Thoracic aorta (tissue), 2 donors: ENCODE data around the gene SLC35B1. TPM values are rescaled to one million over a fixed set of nuclear protein-coding genes. Genes with fewer than 3 reads are reported as not detected.

Experiments
- ATAC-seq: fragments of 150-250 bp; one replicate; pipeline ENCODE4 v1.8.0; 2017; ENCODE audit warnings: low read depth; ENCODE audit not compliant: insufficient number of reproducible peaks, low FRiP score
- DNase-seq: peaks from one replicate; pipeline ENCODE4 v3.0.0-alpha.2; 2020; ENCODE audit warnings: low spot score
- H3K27ac ChIP-seq, 2 donors: fragments of 200-600 bp; sonication (generic); 1 replicate in 1 of 2; 2 replicates in 1 of 2; pipeline ENCODE4 v1.5.1; 2016; ENCODE audit warnings: mild to moderate bottlenecking in 2 of 2, moderate library complexity in 2 of 2
- H3K27me3 ChIP-seq: fragments of 200-600 bp; sonication (generic); replicated peaks from 2 replicates; pipeline ENCODE4 v1.6.0; 2016; ENCODE audit warnings: mild to moderate bottlenecking; ENCODE audit not compliant: insufficient read depth
- H3K36me3 ChIP-seq: fragments of 200-600 bp; sonication (generic); one replicate; pipeline ENCODE4 v1.5.1; 2016
- H3K4me1 ChIP-seq, 2 donors: fragments of 200-600 bp; sonication (generic); 1 replicate in 1 of 2; 2 replicates in 1 of 2; pipeline versions ENCODE4 v1.5.1 to v1.6.0; 2016; ENCODE audit warnings: low read depth in 2 of 2, mild to moderate bottlenecking in 1 of 2; ENCODE audit not compliant: control insufficient read depth in 1 of 2
- H3K4me3 ChIP-seq: fragments of 200-600 bp; sonication (generic); 2 replicates; pipeline ENCODE4 v1.5.1; 2016; ENCODE audit warnings: mild to moderate bottlenecking
- H3K9me3 ChIP-seq: fragments of 200-600 bp; sonication (generic); 2 replicates; pipeline ENCODE4 v1.5.1; 2016
- CTCF ChIP-seq: fragments of 200-600 bp; sonication (generic); IDR thresholded peaks from one replicate; pipeline ENCODE4 v1.5.1; 2019; ENCODE audit warnings: antibody characterized with exemption
- total RNA-seq, 2 donors: library from RNA; depleted of rRNA; stranded (reverse); fragments of >200 nt; gene quantifications; one replicate each; pipeline versions ENCODE4 v1.1.0 to v1.2.3, GENCODE V29; 2016

Gene SLC35B1
- total RNA-seq, 2 donors from 2014 or later, result 30.9 to 86.6 TPM

GRCh38 chr17:49687878-49688491 is 19.8 kb downstream of the SLC35B1 start:
- H3K9me3 ChIP-seq, result no peaks in the 10 kb centered on the region
- peak overlapping the region; percentile 98 for H3K27ac ChIP-seq
- H3K27me3 ChIP-seq, result no peaks in the 10 kb centered on the region
- peak overlapping the region; percentile 24 for H3K4me3 ChIP-seq
- no peak for DNase-seq
- H3K4me1 ChIP-seq, result peaks cover 37 to 53% of the 10 kb centered on the region in 2 donors
- no peak for ATAC-seq
- H3K36me3 ChIP-seq, result no peaks in the 10 kb centered on the region
- no peak for TF ChIP-seq CTCF

GRCh38 chr17:49681106-49681979 is 26.4 kb downstream of the SLC35B1 start:
- Histone ChIP-seq H3K27me3 (no peaks in the 10 kb centered on the region), H3K9me3 (no peaks in the 10 kb centered on the region), H3K27ac (peak overlapping the region; percentile 8 to 32), H3K36me3 (no peaks in the 10 kb centered on the region), H3K4me3 (no peak overlapping the region), H3K4me1 (peaks cover 0 to 5% of the 10 kb centered on the region in 2 donors)
- ATAC-seq (no peak), DNase-seq (no peak)
- no peak for TF ChIP-seq CTCF

- Histone ChIP-seq H3K27me3 (no peaks in the 10 kb centered on the region), H3K9me3 (no peaks in the 10 kb centered on the region), H3K27ac (peak overlapping the region; percentile 32 to 53), H3K4me1 (peaks cover 8 to 15% of the 10 kb centered on the region in 2 donors), H3K36me3 (no peaks in the 10 kb centered on the region), H3K4me3 (no peak overlapping the region)
- DNase-seq (no peak), ATAC-seq (no peak)
- no peak for TF ChIP-seq CTCF
These were observed 27.4 kb downstream of the SLC35B1 start for GRCh38 chr17:49680314-49680713.

GRCh38 chr17:49677933-49678847 is 29.6 kb downstream of the SLC35B1 start, which contains the start of gene SPOP:
Gene SPOP, minus strand, starts transcription at chr17:49678097. Its CDS starts 55,287 bp downstream, at chr17:49622810.
- TF ChIP-seq CTCF, result no peak
- no peaks in the 10 kb centered on the region for H3K27me3 ChIP-seq
- H3K4me1 ChIP-seq, result peaks cover 27 to 34% of the 10 kb centered on the region in 2 donors
- no peaks in the 10 kb centered on the region for H3K36me3 ChIP-seq
- peak; percentile 95 for ATAC-seq
- H3K27ac ChIP-seq, result peak within 1 kb of the TSS; percentile 96 to 97
- H3K9me3 ChIP-seq, result no peaks in the 10 kb centered on the region
- peak; percentile 100 for DNase-seq
- H3K4me3 ChIP-seq, result peak within 1 kb of the TSS; percentile 76
